Large intestine (tissue), 12 donors: Measurements from ENCODE around the gene SAGE1. TPM values are rescaled to one million over a fixed set of nuclear protein-coding genes. Genes with fewer than 3 reads are reported as not detected.
"Not testable (repeated sequence)": the region's sequence is repeated elsewhere in the genome, so short reads cannot be mapped to it uniquely, and the experiment has no call there.

Source experiments
- DNase-seq, 2 donors: peaks; one replicate each; pipeline versions ENCODE4 v3.0.0 to v3.0.0-alpha.2; 2013
- H3K27ac ChIP-seq: one replicate; pipeline ENCODE4 v1.5.1; 2013; ENCODE audit warnings: low read length
- H3K27me3 ChIP-seq: 2 replicates; pipeline ENCODE4 v1.6.1; 2013; ENCODE audit warnings: low read length; ENCODE audit not compliant: control insufficient read depth, insufficient read depth
- H3K36me3 ChIP-seq: 2 replicates; pipeline ENCODE4 v1.6.1; 2013; ENCODE audit warnings: low read length; ENCODE audit not compliant: control insufficient read depth, insufficient read depth
- H3K4me1 ChIP-seq: one replicate; pipeline ENCODE4 v1.6.1; 2013; ENCODE audit warnings: low read length; ENCODE audit not compliant: control insufficient read depth, insufficient read depth
- H3K4me3 ChIP-seq: one replicate; pipeline ENCODE4 v1.5.1; 2013; ENCODE audit warnings: low read length
- H3K9me3 ChIP-seq: one replicate; pipeline ENCODE4 v1.6.1; 2013; ENCODE audit warnings: mild to moderate bottlenecking, low read depth, low read length, moderate library complexity; ENCODE audit not compliant: control insufficient read depth
- WGBS: methylation state at CpG from one replicate; pipeline ENCODE4 v1.1.5; 2013; ENCODE audit warnings: low lambda C conversion rate; ENCODE audit not compliant: insufficient coverage; 5-methylcytosine and 5-hydroxymethylcytosine counted together
- long read RNA-seq, 11 donors: transcript quantifications; one replicate each; lab custom pipeline, GENCODE V29; 2026
- polyA plus RNA-seq: library from polyadenylated mRNA; unstranded; fragments of 120-200 nt; gene quantifications from one replicate; pipeline ENCODE4 v1.2.1, GENCODE V29; 2013

SAGE1 gene
- polyA plus RNA-seq = not detected
- long read RNA-seq, donor 1 = 0 reads
- long read RNA-seq, donor 2 = 0 reads
- long read RNA-seq, donor 3 = 0 reads
- long read RNA-seq, donor 4 = 0 reads
- long read RNA-seq, donor 5 = 0 reads
- long read RNA-seq, donor 6 = 0 reads
- long read RNA-seq, donor 7 = 0 reads
- long read RNA-seq, donor 8 = 0 reads
- long read RNA-seq, donor 9 = 0 reads
- long read RNA-seq, donor 10 = 0 reads
- long read RNA-seq, donor 11 = 0 reads

- no peak for DNase-seq
- Histone ChIP-seq H3K36me3 (no peaks in the 10 kb centered on the region), H3K9me3 (no peaks in the 10 kb centered on the region), H3K4me1 (no peaks in the 10 kb centered on the region), H3K4me3 (no peak within 1 kb of the TSS), H3K27ac (no peak within 1 kb of the TSS), H3K27me3 (no peaks in the 10 kb centered on the region)
- WGBS = no CpG with 5 or more reads among the region's 22 CpGs
These were observed at the start of gene SAGE1, which contains the start of gene CT45A10 for GRCh38 chrX:135893294-135893817. TSS of gene SAGE1 (plus strand) at chrX:135893716. CDS start at chrX:135896243, 2,527 bp downstream. TSS of gene CT45A10 (minus strand) at chrX:135893444. CDS start at chrX:135885344, 8,100 bp downstream.

- not testable (repeated sequence) for H3K27me3 ChIP-seq, H3K27ac ChIP-seq, H3K9me3 ChIP-seq, H3K4me3 ChIP-seq, H3K4me1 ChIP-seq, DNase-seq, H3K36me3 ChIP-seq
- WGBS = no CpG with 5 or more reads among the region's 17 CpGs
These were observed 39.1 kb upstream of the SAGE1 start, which contains the start of gene CT45A8 for GRCh38 chrX:135854438-135854837. TSS of gene CT45A8 (minus strand) at chrX:135854538. CDS start at chrX:135850783, 3,755 bp downstream.

GRCh38 chrX:135871712-135872111 is 21.8 kb upstream of the SAGE1 start, which contains the start of gene CT45A9:
TSS of gene CT45A9 (minus strand) at chrX:135871812. CDS start at chrX:135868061, 3,751 bp downstream.
- not testable (repeated sequence) for H3K4me1 ChIP-seq, H3K27me3 ChIP-seq, H3K36me3 ChIP-seq, DNase-seq, H3K27ac ChIP-seq, H3K4me3 ChIP-seq, H3K9me3 ChIP-seq
- no CpG with 5 or more reads among the region's 17 CpGs for WGBS

- no CpG with 5 or more reads among the region's 5 CpGs for WGBS
- not testable (repeated sequence) for H3K36me3 ChIP-seq, H3K4me3 ChIP-seq, H3K4me1 ChIP-seq, H3K27ac ChIP-seq, DNase-seq, H3K27me3 ChIP-seq, H3K9me3 ChIP-seq
These were observed 10.8 kb upstream of the SAGE1 start for GRCh38 chrX:135882741-135883140.

- not testable (repeated sequence) for DNase-seq, H3K27ac ChIP-seq, H3K4me3 ChIP-seq, H3K27me3 ChIP-seq, H3K4me1 ChIP-seq, H3K9me3 ChIP-seq, H3K36me3 ChIP-seq
- no CpG with 5 or more reads among the region's 18 CpGs for WGBS
These were observed 5.3 kb upstream of the SAGE1 start for GRCh38 chrX:135888230-135888629.

- DNase-seq, H3K27ac ChIP-seq, H3K27me3 ChIP-seq, H3K9me3 ChIP-seq, H3K4me3 ChIP-seq, H3K36me3 ChIP-seq, H3K4me1 ChIP-seq: not testable (repeated sequence)
- WGBS = no CpG with 5 or more reads among the region's 15 CpGs
These were observed 4.5 kb upstream of the SAGE1 start for GRCh38 chrX:135888976-135889375.

GRCh38 chrX:135890087-135890585 is 3.4 kb upstream of the SAGE1 start:
- no CpG with 5 or more reads among the region's 14 CpGs for WGBS
- Histone ChIP-seq H3K9me3 (no peaks in the 10 kb centered on the region), H3K4me3 (no peak overlapping the region), H3K27ac (no peak overlapping the region), H3K27me3 (no peaks in the 10 kb centered on the region), H3K4me1 (no peaks in the 10 kb centered on the region), H3K36me3 (no peaks in the 10 kb centered on the region)
- DNase-seq = no peak

GRCh38 chrX:135892781-135893180 is 735 bp upstream of the SAGE1 start:
- Histone ChIP-seq H3K27ac (no peak overlapping the region), H3K9me3 (no peaks in the 10 kb centered on the region), H3K4me3 (no peak overlapping the region), H3K4me1 (no peaks in the 10 kb centered on the region), H3K27me3 (no peaks in the 10 kb centered on the region), H3K36me3 (no peaks in the 10 kb centered on the region)
- no peak for DNase-seq
- WGBS = no CpG with 5 or more reads among the region's 11 CpGs

- H3K27me3 ChIP-seq = no peaks in the 10 kb centered on the region
- no peak for DNase-seq
- WGBS = no CpG with 5 or more reads among the region's 5 CpGs
- no peak overlapping the region for H3K4me3 ChIP-seq
- H3K4me1 ChIP-seq = no peaks in the 10 kb centered on the region
- no peak overlapping the region for H3K27ac ChIP-seq
- no peaks in the 10 kb centered on the region for H3K9me3 ChIP-seq
- no peaks in the 10 kb centered on the region for H3K36me3 ChIP-seq
These were observed 16.7 kb downstream of the SAGE1 start for GRCh38 chrX:135910251-135910650.

GRCh38 chrX:135914404-135914803 is 20.9 kb downstream of the SAGE1 start:
- Histone ChIP-seq H3K27ac (no peak overlapping the region), H3K27me3 (no peaks in the 10 kb centered on the region), H3K4me3 (no peak overlapping the region), H3K9me3 (no peaks in the 10 kb centered on the region), H3K4me1 (no peaks in the 10 kb centered on the region), H3K36me3 (no peaks in the 10 kb centered on the region)
- no peak for DNase-seq
- WGBS = no CpG with 5 or more reads among the region's 5 CpGs

GRCh38 chrX:135920516-135920915 is 27.0 kb downstream of the SAGE1 start:
- not testable (repeated sequence) for H3K4me1 ChIP-seq, H3K9me3 ChIP-seq, H3K36me3 ChIP-seq, DNase-seq, H3K27me3 ChIP-seq, H3K4me3 ChIP-seq, H3K27ac ChIP-seq
- WGBS = no CpG with 5 or more reads among the region's 1 CpG
